GM18517 (cell line): Measurements from ENCODE around the gene SETBP1.
A peak's percentile ranks its signal among the peaks of the same experiment; 100 is the strongest.

ENCODE experiments used
- ATAC-seq: cut with Tn5 transposase; IDR thresholded peaks from one replicate; pipeline ENCODE4 v1.9.1; 2021; ENCODE audit warnings: mild to moderate bottlenecking, moderate library complexity; ENCODE audit not compliant: unreplicated experiment

SETBP1 gene

GRCh38 chr18:45100321-45101105 is 419.8 kb downstream of the SETBP1 start:
- no peak for ATAC-seq

- no peak for ATAC-seq
Measured at GRCh38 chr18:45102126-45102525, 421.4 kb downstream of the SETBP1 start.

GRCh38 chr18:45102863-45103262 is 422.2 kb downstream of the SETBP1 start:
- ATAC-seq, result no peak

GRCh38 chr18:45103319-45104048 is 422.8 kb downstream of the SETBP1 start:
- ATAC-seq, result peak; percentile 42

GRCh38 chr18:45104049-45104395 is 423.3 kb downstream of the SETBP1 start:
- peak; percentile 19 for ATAC-seq

- ATAC-seq, result peak; percentile 93
Measured at GRCh38 chr18:45106331-45106774, 425.7 kb downstream of the SETBP1 start.

- ATAC-seq, result no peak
Measured at GRCh38 chr18:45107425-45107824, 426.7 kb downstream of the SETBP1 start.

- ATAC-seq, result no peak
Measured at GRCh38 chr18:45108754-45109153, 428.1 kb downstream of the SETBP1 start.

- ATAC-seq, result no peak
Measured at GRCh38 chr18:45109271-45109670, 428.6 kb downstream of the SETBP1 start.

- no peak for ATAC-seq
Measured at GRCh38 chr18:45109706-45110105, 429.0 kb downstream of the SETBP1 start.

- ATAC-seq, result no peak
Measured at GRCh38 chr18:45110577-45111501, 430.2 kb downstream of the SETBP1 start.

GRCh38 chr18:45111502-45111848 is 430.8 kb downstream of the SETBP1 start:
- ATAC-seq, result no peak

- no peak for ATAC-seq
Measured at GRCh38 chr18:45112682-45113081, 432.0 kb downstream of the SETBP1 start.

- ATAC-seq, result no peak
Measured at GRCh38 chr18:45116116-45116515, 435.4 kb downstream of the SETBP1 start.
